WTC11 (cell line): ENCODE measurements around the gene KRT4.

Experiments
- ATF2 ChIP-seq: sonication (generic); formaldehyde crosslinking; IDR thresholded peaks from 2 replicates; pipeline ENCODE4 v1.8.1; 2022; ENCODE audit warnings: low read depth, missing genetic modification reagents, borderline replicate concordance
- CTCF ChIP-seq: fragments of 200-600 bp; IDR thresholded peaks from 2 replicates; pipeline ENCODE4 v1.8.0; 2022; ENCODE audit warnings: antibody characterized with exemption
- NFYB ChIP-seq: sonication (generic); formaldehyde crosslinking; conservative IDR thresholded peaks from 2 replicates; pipeline ENCODE4 v1.8.0; 2022; ENCODE audit warnings: low read depth, missing genetic modification reagents
- NR2C2 ChIP-seq: sonication (generic); formaldehyde crosslinking; IDR thresholded peaks from 2 replicates; pipeline ENCODE4 v1.8.0; 2022; ENCODE audit warnings: mild to moderate bottlenecking, missing genetic modification reagents
- NR3C1 ChIP-seq: sonication (generic); formaldehyde crosslinking; conservative IDR thresholded peaks from 2 replicates; pipeline ENCODE4 v1.8.1; 2023; ENCODE audit warnings: low read depth, mild to moderate bottlenecking, missing genetic modification reagents
- SMAD4 ChIP-seq: sonication (generic); formaldehyde crosslinking; IDR thresholded peaks from 2 replicates; pipeline ENCODE4 v1.8.0; 2022; ENCODE audit warnings: mild to moderate bottlenecking, missing genetic modification reagents
- USF2 ChIP-seq: sonication (generic); formaldehyde crosslinking; IDR thresholded peaks from 2 replicates; pipeline ENCODE4 v1.8.1; 2023; ENCODE audit warnings: mild to moderate bottlenecking, missing genetic modification reagents, moderate library complexity
- ZNF263 ChIP-seq: sonication (generic); formaldehyde crosslinking; IDR thresholded peaks from 2 replicates; pipeline ENCODE4 v1.8.1; 2022; ENCODE audit warnings: low read depth, mild to moderate bottlenecking, moderate library complexity, missing genetic modification reagents
- ZSCAN18 ChIP-seq: fragments of 250-450 bp; sonication (Bioruptor Pico); IDR thresholded peaks from 2 replicates; pipeline ENCODE4 v2.1.2; 2022; ENCODE audit warnings: mild to moderate bottlenecking, moderate library complexity

- TF ChIP-seq CTCF (no peak), ATF2 (CRISPR knock-in tag) (no peak), NR3C1 (CRISPR knock-in tag) (no peak), NR2C2 (CRISPR knock-in tag) (no peak), ZNF263 (CRISPR knock-in tag) (no peak), ZSCAN18 (no peak), SMAD4 (CRISPR knock-in tag) (no peak), NFYB (no peak), USF2 (CRISPR knock-in tag) (no peak)
These were observed 6.0 kb upstream of the KRT4 start for GRCh38 chr12:52819731-52820510.
